Measurements from ENCODE around the gene GPBP1.

GPBP1 gene

GRCh38 chr5:57311921-57312735, 138.3 kb downstream of the GPBP1 start:
- no peak for DNase-seq
- intact Hi-C loops (cut with DNase I) = no loop called here

- intact Hi-C loops (cut with DNase I) = no loop called here
- DNase-seq = no peak
Observed at GRCh38 chr5:57313716-57314115, 139.9 kb downstream of the GPBP1 start.
